Activated CD8-positive, alpha-beta memory T cell treated with anti-CD3 and anti-CD28 coated beads for 1 hour (primary cell): ENCODE data around the gene GREB1.

Source experiments
- DNase-seq, 2 donors: peaks; one replicate each; pipeline ENCODE4 v3.0.0-alpha.2; 2020; ENCODE audit warnings: low read depth in 1 of 2; ENCODE audit errors: extremely low read depth in 1 of 2

The GREB1 gene

GRCh38 chr2:11631462-11631861 is 97.6 kb downstream of the GREB1 start:
- no peak for DNase-seq

- no peak for DNase-seq
Measured at GRCh38 chr2:11633923-11634478, 100.2 kb downstream of the GREB1 start.

- no peak for DNase-seq
Measured at GRCh38 chr2:11634584-11634983, 100.7 kb downstream of the GREB1 start.

GRCh38 chr2:11635141-11635540 is 101.3 kb downstream of the GREB1 start:
- no peak for DNase-seq

- no peak for DNase-seq
Measured at GRCh38 chr2:11636593-11637295, 102.9 kb downstream of the GREB1 start.

- no peak for DNase-seq
Measured at GRCh38 chr2:11637546-11637945, 103.7 kb downstream of the GREB1 start.

GRCh38 chr2:11639503-11639902 is 105.7 kb downstream of the GREB1 start:
- no peak for DNase-seq

GRCh38 chr2:11640132-11640531 is 106.3 kb downstream of the GREB1 start:
- DNase-seq = no peak

- no peak for DNase-seq
Measured at GRCh38 chr2:11642972-11643371, 109.1 kb downstream of the GREB1 start.

- DNase-seq = no peak
Measured at GRCh38 chr2:11644293-11644692, 110.4 kb downstream of the GREB1 start.

- DNase-seq = no peak
Measured at GRCh38 chr2:11646530-11646929, 112.7 kb downstream of the GREB1 start.

GRCh38 chr2:11647834-11648600 is 114.2 kb downstream of the GREB1 start:
- no peak for DNase-seq

- no peak for DNase-seq
Measured at GRCh38 chr2:11649093-11649492, 115.2 kb downstream of the GREB1 start.

- no peak for DNase-seq
Measured at GRCh38 chr2:11651856-11652548, 118.2 kb downstream of the GREB1 start.

GRCh38 chr2:11652553-11652952 is 118.7 kb downstream of the GREB1 start:
- no peak for DNase-seq

GRCh38 chr2:11655495-11655894 is 121.7 kb downstream of the GREB1 start:
- no peak for DNase-seq

- DNase-seq = no peak
Measured at GRCh38 chr2:11656252-11656651, 122.4 kb downstream of the GREB1 start.

- DNase-seq = no peak
Measured at GRCh38 chr2:11656671-11657101, 122.8 kb downstream of the GREB1 start.

GRCh38 chr2:11657195-11657594 is 123.3 kb downstream of the GREB1 start:
- DNase-seq = no peak

- DNase-seq = no peak
Measured at GRCh38 chr2:11657646-11658045, 123.8 kb downstream of the GREB1 start.
